HFF-Myc (cell line): ENCODE results near the gene NXN.
"Not testable (repeated sequence)": the region's sequence is repeated elsewhere in the genome, so short reads cannot be mapped to it uniquely, and the experiment has no call there.

Experiments used
- DNase-seq: peaks from one replicate; pipeline ENCODE4 v3.0.0-alpha.2; 2011; ENCODE audit warnings: low read depth; ENCODE audit errors: extremely low read depth
- H3K4me3 ChIP-seq: replicated peaks from 2 replicates; pipeline ENCODE4 v1.5.1; 2011; ENCODE audit warnings: low read depth, mild to moderate bottlenecking, control low read depth, low read length
- TF ChIP-seq, protein P1 (sequence below): IDR thresholded peaks from 2 replicates; pipeline ENCODE4 v1.5.1; 2012; ENCODE audit warnings: mild to moderate bottlenecking, low read depth, low read length, control low read depth; ENCODE audit errors: missing control alignments

The NXN gene

DNA sequence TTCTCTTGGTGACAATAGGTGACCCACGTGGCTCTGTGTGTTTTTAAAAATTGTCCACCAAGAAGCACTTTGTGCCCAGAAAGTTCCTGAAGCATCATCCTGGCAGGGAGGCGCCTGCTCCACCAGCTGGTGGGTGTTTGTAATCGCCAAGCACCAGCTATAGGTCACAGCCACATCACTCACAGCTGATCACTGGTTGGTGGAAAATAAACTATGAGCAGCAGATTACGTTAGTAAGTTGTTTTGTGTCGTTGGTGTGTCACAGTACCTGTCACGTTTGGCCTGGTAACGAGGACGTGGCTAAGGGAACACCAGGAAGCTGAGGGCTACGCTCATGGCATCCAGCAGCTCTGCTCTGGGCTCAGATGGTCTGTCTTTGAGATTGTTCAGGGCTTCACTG is 187.3 kb downstream of the NXN start:
- no peak for DNase-seq
- TF ChIP-seq, protein P1, sequence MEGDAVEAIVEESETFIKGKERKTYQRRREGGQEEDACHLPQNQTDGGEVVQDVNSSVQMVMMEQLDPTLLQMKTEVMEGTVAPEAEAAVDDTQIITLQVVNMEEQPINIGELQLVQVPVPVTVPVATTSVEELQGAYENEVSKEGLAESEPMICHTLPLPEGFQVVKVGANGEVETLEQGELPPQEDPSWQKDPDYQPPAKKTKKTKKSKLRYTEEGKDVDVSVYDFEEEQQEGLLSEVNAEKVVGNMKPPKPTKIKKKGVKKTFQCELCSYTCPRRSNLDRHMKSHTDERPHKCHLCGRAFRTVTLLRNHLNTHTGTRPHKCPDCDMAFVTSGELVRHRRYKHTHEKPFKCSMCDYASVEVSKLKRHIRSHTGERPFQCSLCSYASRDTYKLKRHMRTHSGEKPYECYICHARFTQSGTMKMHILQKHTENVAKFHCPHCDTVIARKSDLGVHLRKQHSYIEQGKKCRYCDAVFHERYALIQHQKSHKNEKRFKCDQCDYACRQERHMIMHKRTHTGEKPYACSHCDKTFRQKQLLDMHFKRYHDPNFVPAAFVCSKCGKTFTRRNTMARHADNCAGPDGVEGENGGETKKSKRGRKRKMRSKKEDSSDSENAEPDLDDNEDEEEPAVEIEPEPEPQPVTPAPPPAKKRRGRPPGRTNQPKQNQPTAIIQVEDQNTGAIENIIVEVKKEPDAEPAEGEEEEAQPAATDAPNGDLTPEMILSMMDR, result no peak
- no peak overlapping the region for H3K4me3 ChIP-seq

DNA sequence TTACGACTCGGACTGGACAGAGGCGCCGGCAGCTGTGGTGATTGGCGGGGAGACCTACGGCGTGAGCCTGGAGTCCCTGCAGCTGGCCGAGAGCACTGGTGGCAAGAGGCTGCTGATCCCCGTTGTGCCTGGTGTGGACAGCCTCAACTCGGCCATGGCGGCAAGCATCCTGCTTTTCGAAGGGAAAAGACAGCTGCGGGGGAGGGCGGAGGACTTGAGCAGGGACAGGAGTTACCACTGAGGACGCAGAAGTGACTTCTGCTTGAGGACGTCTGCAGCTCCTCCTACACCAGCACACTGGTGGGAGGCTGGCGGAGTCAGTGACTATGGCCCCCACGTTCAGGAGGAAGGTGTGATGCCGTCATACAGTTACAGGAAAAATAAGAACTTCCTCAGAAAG is 187.7 kb downstream of the NXN start:
- TF ChIP-seq, protein P1, result no peak
- H3K4me3 ChIP-seq, result no peak overlapping the region
- DNase-seq, result no peak

- H3K4me3 ChIP-seq, DNase-seq: not testable (repeated sequence)
These were observed 188.7 kb downstream of the NXN start for GRCh38 chr17:790874-791247.

GRCh38 chr17:789931-790873 is 189.4 kb downstream of the NXN start:
- H3K4me3 ChIP-seq, DNase-seq: not testable (repeated sequence)

DNA sequence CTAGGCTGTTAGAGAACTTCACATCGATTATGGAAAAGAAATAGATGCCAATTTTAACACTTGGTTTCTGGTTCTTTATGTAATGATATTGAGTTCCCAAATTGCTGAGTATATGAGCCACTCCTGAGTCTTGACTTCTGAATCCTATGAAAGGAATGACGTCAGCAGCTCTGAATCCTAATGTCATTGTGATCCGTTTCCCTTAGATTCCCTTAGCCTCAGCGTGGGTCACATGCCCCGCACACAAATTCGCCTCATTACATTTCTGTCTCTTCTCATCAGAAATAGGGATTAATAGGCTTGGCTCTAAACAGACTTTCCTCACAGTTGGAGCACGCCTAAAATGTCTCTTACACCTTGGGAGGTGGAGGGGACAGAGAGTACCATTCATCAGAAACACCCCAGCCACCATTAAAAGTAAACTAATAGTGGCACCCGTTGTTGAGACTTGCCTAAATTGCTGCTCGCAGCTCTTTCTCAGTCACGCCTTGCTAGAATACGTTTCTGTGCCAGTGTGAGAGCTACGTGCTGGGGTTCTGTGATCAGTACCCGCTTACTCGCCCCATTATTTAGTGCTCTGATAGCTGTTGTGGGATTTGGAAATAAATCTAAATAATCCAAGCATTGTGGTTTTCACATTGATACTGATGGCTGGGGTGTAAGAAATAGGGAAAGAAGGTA is 190.3 kb downstream of the NXN start:
- DNase-seq, result no peak
- TF ChIP-seq, protein P1, result no peak
- H3K4me3 ChIP-seq, result no peak overlapping the region

DNA sequence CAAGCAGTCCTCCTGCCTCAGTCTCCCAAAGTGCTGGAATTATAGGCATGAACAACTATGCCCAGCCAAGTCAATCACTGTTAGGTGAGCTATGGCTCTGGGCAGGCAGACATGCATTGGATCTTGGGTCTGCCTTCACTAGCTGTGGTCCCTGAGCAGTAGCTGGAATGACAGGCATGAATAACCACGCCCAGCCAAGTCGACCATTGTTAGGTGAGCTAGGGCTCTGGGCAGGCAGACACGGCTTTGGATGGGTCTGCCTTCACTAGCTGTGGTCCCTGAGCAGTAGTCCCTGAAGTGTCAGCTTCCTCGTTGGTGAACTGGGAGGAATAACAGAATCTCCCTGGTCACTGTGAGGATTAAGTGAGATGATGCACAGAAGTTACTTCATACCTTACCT is 191.0 kb downstream of the NXN start:
- no peak overlapping the region for H3K4me3 ChIP-seq
- TF ChIP-seq, protein P1, result no peak
- no peak for DNase-seq

- TF ChIP-seq, protein P1, result no peak
- H3K4me3 ChIP-seq, result no peak overlapping the region
- DNase-seq, result no peak
These were observed 191.8 kb downstream of the NXN start for GRCh38 chr17:787641-788221.

- H3K4me3 ChIP-seq, DNase-seq: not testable (repeated sequence)
These were observed 193.7 kb downstream of the NXN start for GRCh38 chr17:785901-786300.
